Activated CD4-positive, alpha-beta T cell treated with anti-CD3 and anti-CD28 coated beads, Interleukin-2, amount 50 U/mL, for 24 hours (primary cell): ENCODE results near the gene ELF4.

Source experiments
- DNase-seq, 2 donors: peaks; one replicate each; pipeline ENCODE4 v3.0.0-alpha.2; 2020; ENCODE audit warnings: low read depth in 1 of 2, low spot score in 1 of 2

The ELF4 gene

GRCh38 chrX:130085551-130086446, 24.5 kb downstream of the ELF4 start:
- no peak for DNase-seq

- DNase-seq: no peak
Measured at GRCh38 chrX:130084631-130085237, 25.6 kb downstream of the ELF4 start.

- DNase-seq: no peak
Measured at GRCh38 chrX:130083656-130084382, 26.5 kb downstream of the ELF4 start.

- no peak for DNase-seq
Measured at GRCh38 chrX:130083107-130083490, 27.2 kb downstream of the ELF4 start.

GRCh38 chrX:130082244-130083106, 27.8 kb downstream of the ELF4 start:
- peak; percentile 40 to 55 for DNase-seq

- DNase-seq: no peak
Measured at GRCh38 chrX:130081421-130082045, 28.8 kb downstream of the ELF4 start.

- no peak for DNase-seq
Measured at GRCh38 chrX:130080791-130081367, 29.4 kb downstream of the ELF4 start.

GRCh38 chrX:130079824-130080406, 30.4 kb downstream of the ELF4 start:
- DNase-seq: no peak

- no peak for DNase-seq
Measured at GRCh38 chrX:130075777-130076176, 34.5 kb downstream of the ELF4 start.

GRCh38 chrX:130072345-130072740, 38.0 kb downstream of the ELF4 start:
- no peak for DNase-seq

GRCh38 chrX:130071611-130072344, 38.5 kb downstream of the ELF4 start:
- DNase-seq: no peak

- no peak for DNase-seq
Measured at GRCh38 chrX:130066975-130067615, 43.2 kb downstream of the ELF4 start.

GRCh38 chrX:130060122-130061069, 49.9 kb downstream of the ELF4 start:
- DNase-seq: peak; percentile 68 to 75

- DNase-seq: no peak
Measured at GRCh38 chrX:130058652-130059051, 51.6 kb downstream of the ELF4 start.

- DNase-seq: no peak
Measured at GRCh38 chrX:130057209-130057608, 53.1 kb downstream of the ELF4 start.

GRCh38 chrX:130055899-130056298, 54.4 kb downstream of the ELF4 start:
- no peak for DNase-seq

GRCh38 chrX:130055103-130055502, 55.2 kb downstream of the ELF4 start:
- no peak for DNase-seq
